ENCODE results near the gene BSG.

BSG gene

DNA sequence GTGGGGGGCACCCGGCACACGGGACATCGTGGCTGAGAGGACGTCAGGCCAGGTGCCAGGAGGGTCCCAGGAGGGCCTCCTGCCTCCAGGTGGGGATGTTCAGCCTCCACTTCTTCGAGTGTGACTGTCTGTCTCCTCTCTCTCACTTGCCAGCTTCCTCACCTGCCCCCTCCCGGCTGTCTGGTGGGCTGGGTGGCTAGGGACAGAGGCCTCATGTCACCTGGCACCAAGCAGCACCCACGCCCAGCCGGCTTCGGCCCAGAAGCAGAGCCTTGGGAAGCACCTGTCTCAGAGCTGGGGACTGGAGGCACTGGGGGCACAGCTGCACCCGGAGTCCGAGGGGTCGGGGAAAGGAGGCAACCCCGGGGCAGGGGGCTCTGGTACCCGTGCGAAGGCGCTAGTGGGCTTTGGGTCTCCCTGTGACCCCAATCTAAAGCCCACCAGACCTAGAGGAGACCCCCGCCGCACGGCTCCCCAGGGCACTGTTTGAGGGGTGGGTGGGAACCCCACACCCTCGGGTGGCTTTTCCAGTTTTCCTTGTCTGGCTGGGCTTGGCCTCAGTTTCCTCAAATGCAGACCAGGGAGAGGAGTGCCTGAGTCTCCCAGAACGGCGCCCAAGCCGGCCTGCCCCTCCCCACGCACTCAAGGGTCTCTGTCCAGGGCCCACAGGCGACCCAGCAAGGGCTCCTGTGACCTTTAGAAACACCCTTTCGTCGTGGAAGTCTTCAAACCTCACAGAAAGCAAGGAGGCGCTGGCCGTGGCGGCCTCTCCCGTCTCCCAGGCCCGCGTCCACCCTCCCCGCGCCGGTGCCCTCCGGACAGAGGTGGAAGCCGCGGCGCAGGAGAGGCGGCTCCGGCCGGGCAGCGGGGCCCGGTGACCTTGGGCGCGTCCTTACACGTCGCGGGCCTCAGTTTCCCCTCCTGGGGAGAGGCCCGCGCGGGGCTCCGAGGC lies 16.6 kb downstream of the BSG start:
- TF ChIP-seq, protein P1, sequence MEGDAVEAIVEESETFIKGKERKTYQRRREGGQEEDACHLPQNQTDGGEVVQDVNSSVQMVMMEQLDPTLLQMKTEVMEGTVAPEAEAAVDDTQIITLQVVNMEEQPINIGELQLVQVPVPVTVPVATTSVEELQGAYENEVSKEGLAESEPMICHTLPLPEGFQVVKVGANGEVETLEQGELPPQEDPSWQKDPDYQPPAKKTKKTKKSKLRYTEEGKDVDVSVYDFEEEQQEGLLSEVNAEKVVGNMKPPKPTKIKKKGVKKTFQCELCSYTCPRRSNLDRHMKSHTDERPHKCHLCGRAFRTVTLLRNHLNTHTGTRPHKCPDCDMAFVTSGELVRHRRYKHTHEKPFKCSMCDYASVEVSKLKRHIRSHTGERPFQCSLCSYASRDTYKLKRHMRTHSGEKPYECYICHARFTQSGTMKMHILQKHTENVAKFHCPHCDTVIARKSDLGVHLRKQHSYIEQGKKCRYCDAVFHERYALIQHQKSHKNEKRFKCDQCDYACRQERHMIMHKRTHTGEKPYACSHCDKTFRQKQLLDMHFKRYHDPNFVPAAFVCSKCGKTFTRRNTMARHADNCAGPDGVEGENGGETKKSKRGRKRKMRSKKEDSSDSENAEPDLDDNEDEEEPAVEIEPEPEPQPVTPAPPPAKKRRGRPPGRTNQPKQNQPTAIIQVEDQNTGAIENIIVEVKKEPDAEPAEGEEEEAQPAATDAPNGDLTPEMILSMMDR (conservative IDR thresholded peaks at IDR 0.05; ENCODE audit: control insufficient read depth, insufficient read depth, low read depth, low read length), result no peak
- H3K4me3 ChIP-seq (ENCODE audit: control insufficient read depth, low read depth, low read length), result no peak overlapping the region
- DNase-seq (ENCODE audit: low read depth), result no peak

DNA sequence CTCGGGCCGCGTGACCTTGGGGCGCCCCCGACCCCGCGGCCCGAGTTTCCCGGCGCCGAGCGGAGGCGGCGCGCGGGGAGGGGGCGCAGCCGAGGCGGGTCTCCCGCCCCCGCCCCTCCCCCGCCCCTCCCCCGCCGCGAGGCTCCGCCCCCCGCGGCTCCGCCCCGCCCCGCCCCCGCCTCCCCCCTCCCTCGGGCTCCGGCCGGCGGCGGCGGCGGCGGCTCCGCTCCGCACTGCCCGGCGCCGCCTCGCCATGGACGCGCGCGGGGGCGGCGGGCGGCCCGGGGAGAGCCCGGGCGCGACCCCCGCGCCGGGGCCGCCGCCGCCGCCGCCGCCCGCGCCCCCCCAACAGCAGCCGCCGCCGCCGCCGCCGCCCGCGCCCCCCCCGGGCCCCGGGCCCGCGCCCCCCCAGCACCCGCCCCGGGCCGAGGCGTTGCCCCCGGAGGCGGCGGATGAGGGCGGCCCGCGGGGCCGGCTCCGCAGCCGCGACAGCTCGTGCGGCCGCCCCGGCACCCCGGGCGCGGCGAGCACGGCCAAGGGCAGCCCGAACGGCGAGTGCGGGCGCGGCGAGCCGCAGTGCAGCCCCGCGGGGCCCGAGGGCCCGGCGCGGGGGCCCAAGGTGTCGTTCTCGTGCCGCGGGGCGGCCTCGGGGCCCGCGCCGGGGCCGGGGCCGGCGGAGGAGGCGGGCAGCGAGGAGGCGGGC lies 17.4 kb downstream of the BSG start, which contains the start of gene HCN2:
HCN2 (plus strand) TSS at position 189 of the 703 bp plus-strand sequence; CDS start at position 254, 65 bp downstream.
- TF ChIP-seq, protein P1 (conservative IDR thresholded peaks at IDR 0.05; ENCODE audit: control insufficient read depth, insufficient read depth, low read depth, low read length), result no peak
- DNase-seq (ENCODE audit: low read depth), result no peak
- no peak within 1 kb of the TSS for H3K4me3 ChIP-seq (ENCODE audit: control insufficient read depth, low read depth, low read length)

DNA sequence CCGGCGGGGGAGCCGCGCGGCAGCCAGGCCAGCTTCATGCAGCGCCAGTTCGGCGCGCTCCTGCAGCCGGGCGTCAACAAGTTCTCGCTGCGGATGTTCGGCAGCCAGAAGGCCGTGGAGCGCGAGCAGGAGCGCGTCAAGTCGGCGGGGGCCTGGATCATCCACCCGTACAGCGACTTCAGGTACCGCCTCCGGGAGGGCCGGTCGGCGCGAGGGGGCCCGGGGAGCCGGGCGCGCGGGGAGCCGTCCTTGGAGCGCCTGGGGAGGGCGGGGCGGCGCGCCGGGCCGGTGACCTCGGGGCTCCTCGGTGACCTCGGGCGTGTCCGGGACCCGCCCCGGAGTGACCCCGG lies 18.0 kb downstream of the BSG start:
- TF ChIP-seq, protein P1 (conservative IDR thresholded peaks at IDR 0.05; ENCODE audit: control insufficient read depth, insufficient read depth, low read depth, low read length), result no peak
- no peak overlapping the region for H3K4me3 ChIP-seq (ENCODE audit: control insufficient read depth, low read depth, low read length)
- DNase-seq (ENCODE audit: low read depth), result peak; percentile 21

DNA sequence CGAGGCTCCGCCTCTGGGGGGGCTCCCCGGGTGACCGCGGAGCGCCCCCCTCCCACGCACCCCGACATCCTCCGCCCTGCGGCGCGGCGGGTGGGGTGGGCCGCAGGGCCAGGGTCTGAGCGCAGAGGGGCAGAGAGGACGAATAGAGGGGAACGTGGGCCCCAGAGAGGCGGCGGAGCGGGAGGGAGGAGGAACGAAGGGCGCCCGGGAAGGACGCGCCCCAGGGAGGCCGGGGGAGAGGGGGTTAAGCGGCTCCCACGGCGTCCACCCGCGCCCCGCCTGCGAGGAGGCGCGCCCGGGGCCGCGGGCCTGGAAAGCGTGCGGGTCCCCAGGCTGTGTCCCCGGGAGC lies 18.3 kb downstream of the BSG start:
- no peak for DNase-seq (ENCODE audit: low read depth)
- TF ChIP-seq, protein P1 (conservative IDR thresholded peaks at IDR 0.05; ENCODE audit: control insufficient read depth, insufficient read depth, low read depth, low read length), result no peak
- no peak overlapping the region for H3K4me3 ChIP-seq (ENCODE audit: control insufficient read depth, low read depth, low read length)

DNA sequence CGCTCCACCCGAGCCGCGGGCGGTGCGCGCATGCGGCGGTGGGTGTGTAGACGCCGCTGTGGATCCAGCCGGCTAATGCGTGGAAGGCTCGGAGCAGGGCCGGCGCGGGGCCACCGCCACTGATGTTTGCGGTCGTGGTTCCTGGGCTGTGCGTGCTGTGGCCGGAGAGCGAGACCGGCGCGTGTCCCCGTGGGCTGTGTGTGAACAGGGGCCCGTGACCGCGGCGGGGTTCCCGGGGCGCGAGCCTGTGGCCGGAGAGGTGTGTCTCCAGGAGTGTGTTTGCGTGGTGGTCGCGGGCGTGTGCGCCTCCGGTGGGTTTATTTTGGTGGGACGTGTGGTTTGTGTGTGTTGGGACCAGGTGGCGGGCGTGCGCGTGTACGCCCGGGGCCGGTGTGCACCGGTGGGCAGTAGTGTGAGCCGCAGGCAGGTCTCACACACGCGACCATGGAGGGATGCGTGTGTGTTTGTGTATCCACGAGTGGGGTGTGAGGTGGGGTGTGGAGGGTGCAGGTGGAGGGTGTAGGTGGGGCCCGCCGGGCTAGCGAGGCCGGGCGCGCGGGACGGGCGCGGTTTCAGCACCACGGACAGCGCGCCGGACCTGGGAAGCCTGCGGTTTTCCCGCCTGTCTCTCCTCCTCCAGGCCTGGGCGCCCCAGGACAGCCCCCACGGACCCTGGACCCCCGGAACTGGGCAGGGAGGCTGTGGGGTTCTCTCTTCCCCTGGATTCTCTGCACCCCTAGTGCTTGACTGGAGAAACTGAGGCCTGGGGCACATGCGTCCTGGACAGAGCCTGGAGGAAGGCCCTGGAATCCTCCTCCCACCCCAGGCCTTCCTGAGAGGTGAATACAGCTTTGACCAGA lies 18.9 kb downstream of the BSG start:
- TF ChIP-seq, protein P1 (conservative IDR thresholded peaks at IDR 0.05; ENCODE audit: control insufficient read depth, insufficient read depth, low read depth, low read length), result no peak
- no peak for DNase-seq (ENCODE audit: low read depth)
- no peak overlapping the region for H3K4me3 ChIP-seq (ENCODE audit: control insufficient read depth, low read depth, low read length)

DNA sequence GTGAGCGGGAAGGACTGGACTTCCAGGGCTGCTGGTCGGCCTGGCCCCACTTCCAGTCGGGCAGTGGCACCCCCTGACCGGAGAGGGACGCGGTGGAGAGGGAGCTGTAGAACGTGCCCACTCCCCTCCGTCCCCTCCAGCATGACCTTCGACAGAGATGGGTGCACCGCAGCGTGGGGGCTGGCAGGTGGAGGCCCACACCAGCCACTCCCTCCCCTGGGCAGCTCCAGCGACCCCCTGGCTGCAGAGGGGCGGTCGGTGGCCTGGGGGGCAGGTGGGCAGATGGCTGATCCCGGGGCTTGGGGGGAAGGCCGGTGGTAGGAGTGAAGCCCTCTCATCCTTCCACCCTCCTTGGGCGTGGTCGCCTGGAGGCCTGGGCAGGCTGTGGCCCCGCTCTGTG lies 19.7 kb downstream of the BSG start:
- DNase-seq (ENCODE audit: low read depth), result no peak
- TF ChIP-seq, protein P1 (conservative IDR thresholded peaks at IDR 0.05; ENCODE audit: control insufficient read depth, insufficient read depth, low read depth, low read length), result no peak
- H3K4me3 ChIP-seq (ENCODE audit: control insufficient read depth, low read depth, low read length), result no peak overlapping the region
